Measurements from ENCODE around the gene YTHDF2.
"Not testable (repeated sequence)": the region's sequence is repeated elsewhere in the genome, so short reads cannot be mapped to it uniquely, and the experiment has no call there.

YTHDF2 gene

DNA sequence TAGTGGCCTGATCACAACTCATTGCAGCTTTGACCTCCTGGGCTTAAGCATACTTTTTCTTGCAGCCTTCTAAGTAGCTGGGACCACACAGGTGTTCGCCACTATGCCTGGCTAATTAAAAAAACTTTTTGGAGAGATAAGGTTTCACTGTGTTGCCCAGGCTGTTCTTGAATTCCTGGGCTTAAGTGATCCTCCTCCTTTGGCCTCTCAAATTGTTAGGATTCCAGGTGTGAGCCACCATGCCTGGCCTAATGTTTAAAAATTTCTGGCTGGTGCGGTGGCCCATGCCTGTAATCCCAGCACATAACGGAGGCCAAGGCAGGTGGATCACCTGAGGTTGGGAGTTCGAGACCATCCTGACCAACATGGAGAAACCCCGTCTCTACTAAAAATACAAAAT, 24.4 kb downstream of the YTHDF2 start:
- no peak for DNase-seq

DNA sequence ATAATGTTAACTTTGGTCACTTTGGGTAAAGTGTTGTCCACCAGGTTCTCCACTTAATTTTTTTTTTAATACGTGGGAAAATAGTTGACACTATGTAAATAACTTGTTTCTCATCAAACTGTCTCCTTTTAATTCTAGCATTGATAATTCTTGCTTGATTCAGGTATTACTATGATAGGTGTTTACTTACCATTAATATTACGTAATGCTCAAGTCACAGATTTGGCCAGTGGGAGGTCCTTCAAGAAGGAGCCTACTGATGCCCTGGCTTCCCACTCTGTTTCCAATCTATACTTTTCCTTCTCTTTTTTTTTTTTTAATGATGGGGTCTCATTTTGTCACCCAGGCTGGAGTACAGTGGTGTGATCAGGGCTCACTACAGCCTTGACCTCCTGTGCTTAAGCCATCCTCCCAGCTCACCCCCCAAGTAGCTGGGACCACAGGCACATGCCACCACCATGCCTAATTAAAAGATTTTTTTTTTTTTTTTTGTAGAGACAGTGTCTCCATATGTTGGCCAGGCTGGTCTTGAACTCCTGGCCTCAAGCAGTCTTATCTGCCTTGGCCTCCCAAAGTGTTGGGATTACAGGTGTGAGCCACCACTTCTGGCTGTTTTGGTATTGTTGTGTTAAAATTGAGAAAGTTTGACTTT, 29.9 kb downstream of the YTHDF2 start:
- DNase-seq: no peak

DNA sequence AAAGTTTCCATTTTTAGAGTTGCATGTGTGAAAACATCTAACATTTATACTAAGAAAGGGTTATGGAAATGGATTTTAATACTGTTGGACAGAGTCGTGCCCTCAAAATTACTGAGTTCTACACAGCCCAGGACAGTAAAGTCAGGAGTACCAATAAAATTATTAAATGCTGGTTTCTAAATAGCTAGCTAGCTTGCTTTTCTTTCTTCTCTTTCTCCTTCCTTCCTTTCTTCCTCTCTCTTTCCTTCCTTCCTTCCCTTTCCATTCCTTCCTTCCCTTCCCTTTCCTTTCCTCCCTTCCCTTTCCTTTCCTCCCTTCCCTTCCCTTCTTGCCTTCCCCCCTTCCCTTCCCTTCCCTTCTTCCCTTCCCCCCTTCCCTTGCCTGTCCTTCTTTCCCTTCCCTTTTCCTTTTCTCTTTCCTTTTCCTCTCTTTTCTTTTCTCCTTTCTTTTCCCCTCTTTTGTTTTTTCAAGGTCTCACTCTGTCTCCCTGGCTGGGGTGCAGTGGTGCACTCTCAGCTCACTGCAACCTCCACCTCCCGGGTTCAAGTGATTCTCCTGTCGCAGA, 33.9 kb downstream of the YTHDF2 start:
- DNase-seq: no peak

DNA sequence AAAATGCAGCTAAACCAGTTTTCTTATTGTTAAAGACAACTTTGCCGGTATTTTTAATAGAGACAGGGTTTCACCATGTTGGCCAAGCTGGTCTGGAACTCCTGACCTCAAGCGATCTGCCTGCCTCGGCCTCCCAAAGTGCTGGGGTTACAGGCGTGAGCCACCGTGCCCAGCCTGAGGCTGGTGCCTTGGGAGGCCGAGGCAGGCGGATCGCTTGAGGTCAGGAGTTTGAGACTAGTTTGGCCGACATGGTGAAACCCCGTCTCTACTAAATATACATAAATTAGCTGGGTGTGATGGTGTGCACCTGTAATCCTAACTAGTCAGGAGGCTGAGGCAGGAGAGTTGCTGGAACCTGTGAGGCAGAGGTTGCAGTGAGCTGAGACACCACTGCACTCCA, 35.2 kb downstream of the YTHDF2 start:
- DNase-seq: not testable (repeated sequence)

DNA sequence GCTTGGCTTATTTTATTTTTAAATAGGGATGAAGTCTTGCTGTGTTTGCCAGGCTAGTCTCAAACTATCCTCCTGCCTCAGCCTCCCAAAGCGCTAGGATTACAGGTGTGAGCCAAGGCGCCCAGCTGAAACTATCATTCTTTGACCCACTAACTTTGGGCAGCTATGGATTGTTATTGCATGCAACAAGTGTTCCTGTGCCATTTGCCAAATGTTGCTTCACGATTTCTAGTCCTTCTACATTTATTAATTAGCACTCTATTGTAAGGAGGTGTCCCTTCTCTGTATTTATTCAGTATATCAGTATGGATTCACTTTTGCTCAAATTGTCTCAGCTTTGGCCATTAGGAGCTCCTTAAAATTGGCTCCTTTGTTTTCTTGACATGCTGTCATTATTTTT, 36.4 kb downstream of the YTHDF2 start:
- no peak for DNase-seq

DNA sequence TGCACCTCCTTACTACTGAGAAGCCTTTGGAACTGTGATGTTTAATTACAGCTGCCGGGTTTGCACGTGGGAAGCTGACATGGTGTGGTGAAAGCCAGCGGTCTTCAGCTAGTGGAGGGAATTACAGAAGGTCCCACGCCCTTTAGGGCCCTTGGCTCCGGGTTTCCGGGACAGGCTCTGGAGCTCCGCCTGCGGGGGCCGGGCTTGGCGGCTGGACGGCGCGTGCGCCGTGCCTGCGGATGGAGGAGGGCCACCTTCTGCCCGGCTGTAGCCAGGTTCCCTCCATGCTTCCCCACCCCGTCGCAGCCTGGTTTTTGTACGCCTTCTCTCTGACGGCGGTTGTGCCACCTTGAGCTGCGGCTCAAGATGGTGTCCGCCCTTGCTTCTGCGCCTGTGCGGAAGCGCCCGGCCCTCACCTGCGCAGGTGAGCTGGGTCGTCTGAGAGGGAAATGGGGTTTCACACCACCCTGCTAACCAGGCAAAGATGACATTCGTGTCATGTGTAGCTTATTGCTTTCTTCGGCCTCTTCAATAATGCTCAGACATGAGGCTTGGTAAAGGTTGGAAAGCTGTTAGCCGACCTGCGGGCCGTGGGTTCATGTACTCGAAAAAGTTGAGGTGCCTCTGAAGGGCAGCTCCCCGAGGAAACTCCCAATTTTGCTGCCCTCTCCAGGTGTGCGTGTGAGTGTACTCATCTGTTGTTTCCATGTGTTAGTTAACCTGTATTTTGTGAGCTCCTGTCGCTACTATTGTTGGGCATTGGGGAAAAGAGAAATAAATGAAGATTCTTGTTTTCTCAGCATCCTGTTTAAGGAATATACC, 38.6 kb downstream of the YTHDF2 start:
- peak; percentile 51 for DNase-seq

DNA sequence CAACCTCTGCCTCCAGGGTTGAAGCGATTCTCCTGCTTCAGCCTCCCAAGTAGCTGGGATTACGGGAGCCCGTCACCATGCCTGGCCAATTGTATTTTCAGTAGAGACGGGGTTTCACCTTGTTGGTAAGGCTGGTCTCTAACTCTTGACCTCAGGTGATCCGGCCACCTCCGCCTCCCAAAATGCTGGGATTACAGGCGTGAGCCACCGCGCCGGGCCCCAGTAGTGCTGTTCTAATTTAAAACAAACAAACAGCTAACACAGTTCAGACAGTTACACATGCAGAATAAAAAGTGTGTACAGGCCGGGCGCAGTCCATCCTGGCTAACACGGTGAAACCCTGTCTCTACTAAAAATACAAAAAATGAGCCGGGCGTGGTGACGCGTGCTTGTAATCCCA, 39.6 kb downstream of the YTHDF2 start:
- DNase-seq: no peak

DNA sequence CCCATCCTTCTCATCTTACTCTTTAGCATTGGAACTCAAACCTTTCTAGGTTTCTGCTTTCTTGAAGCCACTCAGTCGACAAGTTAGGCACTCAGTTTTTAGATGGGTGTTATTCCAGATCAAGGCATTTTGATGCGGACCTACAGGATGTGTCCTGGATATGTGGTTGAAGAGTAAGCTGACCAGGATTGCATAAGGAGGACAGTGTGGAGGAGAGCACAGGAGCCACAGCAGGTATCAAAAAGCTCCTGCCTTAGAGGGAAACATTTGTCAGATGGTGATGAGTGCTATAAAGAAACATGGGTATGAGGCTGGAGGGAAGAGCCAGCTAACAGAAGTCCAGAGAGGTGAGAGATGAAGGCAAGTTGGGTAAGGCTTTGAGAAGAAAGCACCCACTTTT, 41.3 kb downstream of the YTHDF2 start:
- no peak for DNase-seq

DNA sequence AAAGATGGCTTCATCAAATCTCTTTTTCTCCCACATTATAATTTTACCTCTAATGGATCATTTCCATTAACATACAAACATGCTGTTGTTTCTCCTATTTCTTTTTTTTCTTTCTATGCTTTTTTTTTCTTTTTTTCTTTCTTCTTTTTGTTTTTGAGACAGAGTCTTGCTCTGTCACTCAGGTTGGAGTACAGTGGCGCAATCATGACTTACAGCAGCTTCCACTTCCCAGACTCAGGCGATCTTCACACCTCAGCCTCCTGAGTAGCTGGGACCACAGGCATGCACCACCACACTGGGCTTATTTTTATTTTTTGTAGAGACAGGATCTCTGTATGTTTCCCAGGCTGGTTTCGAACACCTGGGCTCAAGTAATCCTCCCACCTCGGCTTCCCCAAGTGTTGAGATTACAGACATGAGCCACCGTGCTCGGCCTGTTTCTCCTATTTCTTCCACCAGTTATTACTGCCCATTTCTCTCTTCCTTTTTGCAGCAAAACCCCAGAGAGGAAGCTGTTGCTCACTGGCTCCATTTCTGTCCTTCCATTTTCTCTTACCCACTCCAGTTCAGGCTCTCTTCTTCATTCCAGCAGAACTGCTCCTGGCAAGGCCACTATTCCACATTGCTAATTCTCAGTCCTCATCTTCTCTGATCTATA, 43.1 kb downstream of the YTHDF2 start:
- no peak for DNase-seq

DNA sequence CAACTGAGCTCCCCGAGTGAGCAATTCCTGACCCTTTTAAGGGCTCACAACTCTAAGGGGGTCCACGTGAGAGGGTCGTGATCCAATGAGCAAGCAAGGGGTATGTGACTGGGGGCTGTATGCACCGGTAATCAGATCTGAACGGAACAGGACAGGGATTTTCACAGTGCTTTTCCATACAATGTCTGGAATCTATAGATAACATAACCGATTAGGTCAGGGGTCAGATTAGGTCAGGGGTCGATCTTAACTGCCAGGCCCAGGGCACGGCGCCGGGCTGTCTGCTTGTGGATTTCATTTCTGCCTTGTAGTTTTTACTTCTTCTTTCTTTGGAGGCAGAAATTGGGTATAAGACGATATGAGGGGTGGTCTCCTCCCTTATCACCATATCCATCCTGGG, 44.6 kb downstream of the YTHDF2 start:
- no peak for DNase-seq

DNA sequence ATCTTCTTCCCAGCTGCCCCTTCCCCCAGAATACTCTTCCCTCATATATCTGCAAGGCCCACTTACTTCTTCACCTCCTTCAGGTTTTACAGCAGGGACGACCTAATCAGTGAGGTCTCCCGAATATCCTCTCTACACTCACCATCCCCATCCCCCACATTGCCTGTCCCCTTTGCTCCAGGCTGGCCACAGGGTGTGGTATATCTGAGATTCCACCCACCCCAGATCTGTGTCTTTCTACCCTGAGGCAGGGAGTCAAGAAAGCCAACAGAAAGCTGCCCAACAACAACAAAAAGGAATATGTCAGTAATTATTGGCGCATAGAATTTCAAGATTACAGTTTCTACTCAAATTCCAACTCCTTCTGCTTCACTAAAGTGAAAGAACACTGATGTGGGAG, 45.3 kb downstream of the YTHDF2 start:
- DNase-seq: no peak

DNA sequence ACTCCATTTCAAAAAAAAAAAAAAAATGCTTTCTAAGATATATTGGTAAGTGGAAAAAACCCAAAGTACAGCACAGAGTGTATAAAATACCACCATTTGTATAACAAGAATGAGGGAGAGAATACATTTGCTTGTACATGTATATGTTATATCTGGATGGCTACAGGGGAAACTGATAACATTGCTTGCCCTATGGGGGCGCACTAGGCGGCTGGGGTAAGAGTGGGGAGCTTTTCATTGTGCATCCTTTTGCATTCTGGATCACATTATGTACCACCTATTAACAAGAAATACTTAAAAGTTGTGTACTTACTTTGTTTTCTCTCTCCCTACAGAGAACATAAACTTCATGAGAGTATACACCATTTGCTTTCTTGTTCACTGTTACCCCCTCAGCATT, 46.6 kb downstream of the YTHDF2 start:
- no peak for DNase-seq

DNA sequence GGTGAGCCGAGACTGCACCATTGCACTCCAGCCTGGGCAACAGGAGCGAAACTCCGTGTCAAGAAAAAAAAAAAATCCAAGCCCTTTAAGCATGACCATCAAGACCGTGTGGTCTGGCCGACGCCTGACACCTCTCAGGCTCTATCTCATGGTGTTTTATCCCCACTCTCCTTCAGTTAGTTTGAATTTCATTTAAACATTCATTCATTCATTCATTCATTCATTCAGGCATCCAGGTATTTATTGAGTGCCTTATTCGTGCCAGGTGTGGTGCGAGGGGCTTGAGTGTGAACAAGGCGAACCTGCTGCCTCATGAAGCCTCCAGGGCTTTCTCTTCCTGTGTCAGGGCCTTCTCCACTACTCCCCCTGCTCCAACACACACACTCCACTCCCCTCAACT, 52.7 kb downstream of the YTHDF2 start:
- no peak for DNase-seq

DNA sequence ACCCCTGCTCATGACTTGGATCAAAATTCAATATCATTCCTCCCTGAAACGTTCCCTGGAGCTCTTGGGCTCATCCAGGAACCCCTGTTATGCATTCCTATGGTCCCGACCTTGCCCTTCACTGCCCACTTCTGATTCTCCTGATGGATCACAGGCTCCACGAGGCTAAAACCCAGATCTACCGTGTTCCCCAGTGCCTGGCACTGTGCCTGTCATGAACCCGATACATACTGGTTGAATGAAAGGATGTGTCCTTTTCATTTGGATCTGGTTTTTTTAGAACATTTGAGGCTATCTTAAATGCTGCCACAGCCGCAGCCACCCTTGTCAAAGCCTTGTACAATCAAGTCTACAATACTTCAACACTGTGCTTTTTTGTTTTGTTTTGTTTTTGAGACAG, 53.1 kb downstream of the YTHDF2 start:
- no peak for DNase-seq

DNA sequence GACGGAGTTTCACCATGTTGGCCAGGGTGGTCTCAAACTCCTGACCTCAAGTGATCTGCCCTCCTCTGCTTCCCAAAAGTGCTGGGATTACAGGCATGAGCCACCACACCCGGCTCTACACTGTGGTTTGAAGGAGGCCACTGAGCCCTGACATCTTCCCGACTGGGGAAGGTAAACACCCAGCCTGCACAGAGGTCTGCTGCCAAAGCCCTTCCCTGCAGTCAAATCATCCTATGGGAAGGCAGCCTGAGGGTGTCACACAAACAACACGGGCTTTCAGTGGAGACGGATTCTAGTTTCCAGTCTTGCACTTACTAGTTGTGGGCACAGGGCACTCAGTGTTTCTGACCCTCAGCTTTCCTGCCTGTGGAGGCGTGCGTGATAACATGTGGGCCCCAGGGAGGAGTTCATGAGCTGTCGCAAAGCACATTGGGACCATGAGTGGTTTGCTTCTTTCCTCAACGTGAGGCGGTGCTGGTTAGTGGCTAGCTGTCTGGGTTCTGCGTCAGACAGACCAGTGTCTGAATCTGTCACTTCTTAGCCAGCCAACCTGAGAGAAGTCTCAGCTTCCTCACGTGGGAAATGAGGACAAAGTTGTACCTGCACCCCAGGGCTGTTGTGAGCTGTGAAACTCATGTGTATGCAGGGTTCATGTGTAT, 53.8 kb downstream of the YTHDF2 start:
- no peak for DNase-seq

DNA sequence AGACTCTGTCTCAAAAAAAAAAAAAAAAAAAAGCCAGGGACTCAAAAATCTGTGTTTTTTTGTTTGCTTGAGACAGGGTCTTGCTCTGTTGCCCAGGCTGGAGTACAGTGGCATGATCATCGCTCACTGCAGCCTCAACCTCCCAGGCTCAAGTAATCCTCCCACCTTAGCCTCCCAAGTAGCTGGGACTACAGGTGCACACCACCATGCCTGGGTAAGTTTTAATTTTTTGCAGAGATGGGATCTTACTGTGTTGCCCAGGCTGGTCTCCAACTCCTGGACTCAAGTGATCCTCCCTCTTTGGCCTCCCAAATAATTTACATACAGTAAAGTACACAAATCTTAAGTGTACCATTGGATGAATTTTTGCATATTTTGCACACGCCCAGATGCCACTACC, 55.2 kb downstream of the YTHDF2 start:
- DNase-seq: not testable (repeated sequence)

DNA sequence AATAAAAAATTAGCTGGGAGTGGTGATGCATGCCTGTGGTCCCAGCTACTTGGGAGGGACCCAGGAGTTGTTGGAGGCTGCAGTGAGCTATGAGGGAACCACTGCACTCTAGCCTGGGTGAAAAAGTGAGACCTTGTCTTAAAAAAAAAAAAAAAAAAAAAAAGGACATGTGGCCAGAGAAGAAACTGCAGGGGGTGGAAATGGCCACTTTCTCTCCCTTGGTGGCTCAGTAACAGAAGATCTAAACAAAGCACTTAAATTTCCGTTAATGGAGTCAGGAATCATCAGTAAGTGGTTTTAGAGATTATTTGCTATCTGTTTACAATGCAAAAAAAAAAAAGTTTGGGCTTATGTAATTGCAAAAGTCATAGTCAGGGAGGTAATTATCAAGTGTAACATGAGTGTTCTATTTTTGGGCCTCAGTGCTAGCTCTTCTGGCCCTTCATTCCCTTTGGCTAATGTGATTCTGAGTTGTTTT, 55.9 kb downstream of the YTHDF2 start:
- DNase-seq: no peak

DNA sequence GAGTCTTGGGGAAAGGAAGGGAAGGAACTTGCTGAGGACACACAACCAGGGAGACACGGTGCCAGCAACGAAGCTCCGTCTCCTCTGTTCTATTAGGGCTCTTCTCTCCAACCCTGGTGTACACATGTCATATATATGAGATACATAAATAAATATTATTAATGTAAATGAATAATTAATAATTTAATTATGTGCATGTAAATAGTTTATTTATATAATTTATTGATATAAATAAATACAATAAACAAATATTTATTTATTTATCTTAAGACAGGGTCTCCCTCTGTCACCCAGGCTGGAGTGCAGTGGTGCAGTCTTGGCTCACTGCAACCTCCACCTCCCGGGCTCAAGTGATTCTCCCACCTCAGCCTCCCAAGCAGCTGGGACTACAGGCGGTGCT, 57.8 kb downstream of the YTHDF2 start:
- not testable (repeated sequence) for DNase-seq

DNA sequence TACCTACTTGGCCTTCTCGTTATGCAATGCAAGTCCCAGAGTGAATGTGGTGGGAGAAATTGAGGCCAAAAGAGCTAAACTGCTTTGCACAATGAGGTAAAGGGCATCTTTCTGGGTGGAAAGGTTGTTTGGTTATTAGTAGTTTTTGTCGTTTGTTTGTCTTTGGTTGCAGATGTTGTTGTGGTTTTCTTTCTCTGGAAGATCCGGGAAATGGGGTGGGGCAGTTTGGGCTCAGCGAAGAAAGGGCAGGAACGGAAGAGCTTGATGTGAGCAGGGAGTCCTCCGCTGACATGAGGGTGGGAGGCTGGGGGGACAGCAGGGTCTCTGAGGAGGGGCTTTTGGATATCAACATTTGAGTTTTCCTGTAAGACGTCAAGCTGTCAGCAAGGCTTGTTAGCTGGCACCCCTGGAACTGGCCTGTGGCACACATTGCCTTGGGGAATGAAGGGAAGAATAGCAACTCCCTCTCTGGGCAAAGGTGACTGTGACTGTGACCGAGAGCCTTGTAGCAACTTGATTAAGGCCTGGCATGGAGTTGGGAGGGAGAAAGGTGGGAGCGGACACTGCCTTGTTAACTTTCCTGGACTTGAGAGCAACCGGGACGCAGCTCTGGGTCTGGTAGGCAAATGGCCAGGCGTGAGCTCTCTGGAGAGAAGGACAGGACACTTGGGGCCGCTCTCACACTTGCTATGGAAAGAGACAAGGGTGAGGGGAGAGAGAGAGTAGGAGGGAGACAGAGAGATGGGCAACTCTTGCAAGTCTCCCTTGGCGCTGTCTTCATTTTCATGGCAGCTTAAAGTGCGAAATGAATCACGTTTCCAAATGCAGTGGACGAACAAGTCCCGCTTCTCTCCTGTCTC, 59.8 kb downstream of the YTHDF2 start:
- no peak for DNase-seq

DNA sequence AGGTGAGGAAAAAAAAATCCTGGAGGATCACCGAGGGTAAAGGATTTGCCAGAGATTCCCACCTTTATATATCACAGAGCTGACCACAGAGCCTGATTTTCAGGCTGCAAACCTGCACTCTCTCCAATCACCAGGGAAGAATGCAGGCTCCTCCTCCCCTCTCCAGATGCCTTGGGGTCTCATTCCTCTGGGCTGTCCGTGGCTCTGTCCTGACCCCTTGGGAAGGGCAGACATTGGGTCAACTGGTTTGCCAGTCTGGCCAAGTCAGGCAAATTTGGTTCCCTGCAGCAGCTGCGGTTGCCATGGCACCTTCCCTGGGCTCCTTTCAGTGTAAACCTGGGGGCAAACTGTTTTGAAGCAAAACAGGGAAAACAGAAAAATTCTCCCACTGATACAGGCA, 63.6 kb downstream of the YTHDF2 start:
- no peak for DNase-seq

DNA sequence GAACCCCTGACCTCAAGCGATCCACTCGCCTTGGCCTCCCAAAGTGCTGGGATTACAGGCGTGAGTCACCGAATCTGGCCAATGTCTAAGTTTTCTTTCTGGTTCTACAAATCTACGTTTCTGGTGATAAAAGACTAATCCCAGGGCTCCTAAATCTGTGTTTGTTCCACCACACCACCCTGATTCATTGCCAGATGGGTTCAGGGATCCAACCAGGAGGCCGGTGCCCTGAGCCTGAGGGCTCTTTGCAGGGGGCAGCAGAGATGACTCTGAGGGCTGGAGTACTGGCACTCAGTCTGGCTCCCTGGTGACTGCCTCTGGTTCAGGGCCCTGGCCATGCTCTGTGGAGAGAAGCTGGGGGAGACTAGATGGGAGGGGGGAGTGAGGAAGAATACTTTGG, 64.7 kb downstream of the YTHDF2 start:
- DNase-seq: no peak

DNA sequence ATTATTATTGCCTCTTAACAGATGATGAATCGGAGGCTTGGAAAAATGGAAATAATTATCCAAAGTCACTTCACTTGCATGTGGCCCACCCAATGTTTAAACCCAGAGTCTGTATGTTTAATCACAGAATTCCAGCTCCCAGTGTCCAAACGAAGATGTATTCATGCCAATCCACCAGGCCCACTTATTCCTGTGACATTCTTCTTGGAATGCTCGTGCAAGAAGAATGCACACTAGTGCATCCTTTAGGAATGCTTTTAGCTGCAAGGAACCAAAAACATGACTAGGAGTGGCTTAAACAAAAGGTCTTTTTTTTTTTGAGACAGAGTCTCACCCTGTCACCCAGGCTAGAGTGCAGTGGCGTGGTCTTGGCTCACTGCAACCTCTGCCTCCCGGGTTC, 66.3 kb downstream of the YTHDF2 start:
- no peak for DNase-seq
